A549 (cell line): ENCODE measurements around the gene POLE4. TPM values are rescaled to one million over a fixed set of nuclear protein-coding genes. Genes with fewer than 3 reads are reported as not detected.

Experiments used
- ATAC-seq, 2 experiments: fragments of 200-7000 bp in 1 of 2; fragments of >200 bp in 1 of 2; cut with Nextera tagmentation in 1 of 2; cut with Tn5 transposase in 1 of 2; 3 replicates each; pipeline versions ENCODE4 v1.8.0 to v1.9.1; 2018 to 2020; ENCODE audit warnings: mild to moderate bottlenecking in 1 of 2, moderate library complexity in 1 of 2
- CTCF ChIA-PET: fragments of 300-600 bp; sonication (Branson Sonifier 250); formaldehyde crosslinking; extraction: SDS; loops from one replicate; lab custom pipeline; 2021; ENCODE audit warnings: antibody characterized with exemption, inconsistent platforms; lab: Yijun Ruan, JAX
- POLR2A ChIA-PET: fragments of 350-600 bp; formaldehyde crosslinking; extraction: SDS; loops from one replicate; lab custom pipeline; 2021; ENCODE audit warnings: antibody characterized with exemption, inconsistent platforms; lab: Yijun Ruan, JAX
- DNase-seq, 2 experiments: peaks; one replicate each; pipeline versions ENCODE4 v3.0.0 to v3.0.0-alpha.2; 2011 to 2016; ENCODE audit warnings: low read depth in 1 of 2, low spot score in 1 of 2
- FAIRE-seq: peaks from 2 replicates; lab custom pipeline; 2011; peaks lifted over from hg19 to GRCh38; lab: Jason Lieb, UNC
- H3K27ac ChIP-seq, 2 experiments: fragments of >200 bp; sonication (Bioruptor Twin); formaldehyde crosslinking; 3 replicates each; pipeline ENCODE4 v1.5.1; 2016 to 2017
- H3K4me1 ChIP-seq: fragments of >200 bp; sonication (Bioruptor Twin); formaldehyde crosslinking; 3 replicates; pipeline ENCODE4 v1.6.1; 2016
- H3K4me2 ChIP-seq: fragments of >200 bp; sonication (Bioruptor Twin); formaldehyde crosslinking; 3 replicates; pipeline ENCODE4 v1.6.1; 2016
- H3K4me3 ChIP-seq: fragments of >200 bp; sonication (Bioruptor Twin); formaldehyde crosslinking; 3 replicates; pipeline ENCODE4 v1.5.1; 2016
- H3K9me3 ChIP-seq: fragments of >200 bp; sonication (Bioruptor Twin); formaldehyde crosslinking; 3 replicates; pipeline ENCODE4 v1.6.1; 2016
- CHD4 ChIP-seq: fragments of 200-600 bp; sonication (generic); IDR thresholded peaks from 2 replicates; pipeline ENCODE4 v1.6.1; 2016; ENCODE audit warnings: antibody characterized with exemption, mild to moderate bottlenecking, borderline replicate concordance
- FOXS1 ChIP-seq: fragments of 250-450 bp; sonication (Bioruptor Pico); IDR thresholded peaks from 2 replicates; pipeline ENCODE4 v1.5.0; 2020; ENCODE audit warnings: mild to moderate bottlenecking, moderate library complexity
- HEYL ChIP-seq: fragments of 250-450 bp; sonication (Bioruptor Pico); IDR thresholded peaks from 2 replicates; pipeline ENCODE4 v1.8.0; 2021; ENCODE audit warnings: mild to moderate bottlenecking, moderate library complexity
- JUNB ChIP-seq: fragments of >200 bp; sonication (Bioruptor Twin); formaldehyde crosslinking; IDR thresholded peaks from 2 replicates; pipeline ENCODE4 v1.6.1; 2016
- MAFK ChIP-seq: fragments of 450-650 bp; IDR thresholded peaks from 2 replicates; pipeline ENCODE4 v1.6.1; 2014; ENCODE audit not compliant: partially characterized antibody
- MAZ ChIP-seq: fragments of 150-350 bp; IDR thresholded peaks from 2 replicates; pipeline ENCODE4 v1.6.1; 2014; ENCODE audit warnings: antibody characterized with exemption, low read depth, low read length, borderline replicate concordance
- NFE2L2 ChIP-seq: fragments of 150-350 bp; conservative IDR thresholded peaks from 2 replicates; pipeline ENCODE4 v1.6.1; 2014; ENCODE audit warnings: low read length
- NPAS2 ChIP-seq: fragments of 250-450 bp; sonication (Bioruptor Pico); IDR thresholded peaks from 2 replicates; pipeline ENCODE4 v1.8.0; 2022; ENCODE audit warnings: mild to moderate bottlenecking, moderate library complexity, borderline replicate concordance
- PHF8 ChIP-seq: fragments of 200-600 bp; sonication (generic); IDR thresholded peaks from 2 replicates; pipeline ENCODE4 v1.6.1; 2016; ENCODE audit warnings: low read depth, mild to moderate bottlenecking, antibody characterized with exemption, moderate library complexity, borderline replicate concordance
- RFX5 ChIP-seq: fragments of 450-650 bp; IDR thresholded peaks from 2 replicates; pipeline ENCODE4 v1.7.1; 2014; ENCODE audit warnings: antibody characterized with exemption, mild to moderate bottlenecking, moderate library complexity
- RNF2 ChIP-seq: fragments of 200-600 bp; sonication (generic); IDR thresholded peaks from 2 replicates; pipeline ENCODE4 v1.6.1; 2016; ENCODE audit warnings: low read depth, mild to moderate bottlenecking, antibody characterized with exemption, moderate library complexity, borderline replicate concordance
- SMC3 ChIP-seq: fragments of >200 bp; sonication (Bioruptor Twin); formaldehyde crosslinking; IDR thresholded peaks from 3 replicates; pipeline ENCODE4 v1.6.1; 2018; ENCODE audit warnings: inconsistent platforms
- TFCP2L1 ChIP-seq: fragments of 250-450 bp; sonication (Bioruptor Pico); IDR thresholded peaks from 2 replicates; pipeline ENCODE4 v1.5.0; 2021; ENCODE audit warnings: mild to moderate bottlenecking
- ZNF302 ChIP-seq: fragments of 250-450 bp; sonication (Bioruptor Pico); IDR thresholded peaks from 2 replicates; pipeline ENCODE4 v1.9.0; 2021; ENCODE audit warnings: inconsistent platforms, mild to moderate bottlenecking, moderate library complexity
- WGBS: methylation state at CpG from one replicate; pipeline ENCODE4 v1.1.6; 2017; ENCODE audit errors: missing lambda C conversion rate; 5-methylcytosine and 5-hydroxymethylcytosine counted together
- polyA plus RNA-seq, 4 experiments: library from polyadenylated mRNA; depleted of rRNA in 3 of 4; stranded (reverse); fragments of >200 nt; fragmentation: RNase III in 1 of 4; extraction: RNeasy Plus Mini Kit Qiagen cat#74134 plus additional on column Dnase treatment in 1 of 4; gene quantifications; 2 replicates in 3 of 4; 3 replicates in 1 of 4; pipeline ENCODE4 v1.2.3, GENCODE V29; 2011 to 2017
- TF ChIP-seq, protein P1 (sequence below): fragments of >200 bp; sonication (Bioruptor Twin); formaldehyde crosslinking; IDR thresholded peaks from 3 replicates; pipeline ENCODE4 v1.5.1; 2016
- TF ChIP-seq, protein P2 (sequence below): IDR thresholded peaks from 2 replicates; pipeline ENCODE4 v1.6.1; 2012; ENCODE audit warnings: low read depth, borderline replicate concordance
- TF ChIP-seq, protein P3 (sequence below): fragments of 250-450 bp; sonication (Bioruptor Pico); IDR thresholded peaks from 2 replicates; pipeline ENCODE4 v1.5.0; 2021; ENCODE audit warnings: mild to moderate bottlenecking, moderate library complexity, borderline replicate concordance
- TF ChIP-seq, protein P4 (sequence below): fragments of >200 bp; sonication (Bioruptor Twin); formaldehyde crosslinking; IDR thresholded peaks from 2 replicates; pipeline ENCODE4 v1.6.1; 2016
- TF ChIP-seq, protein P5 (sequence below): fragments of 450-650 bp; IDR thresholded peaks from 2 replicates; pipeline ENCODE4 v1.6.1; 2014; ENCODE audit warnings: antibody characterized with exemption
- TF ChIP-seq, protein P6 (sequence below): fragments of 250-450 bp; sonication (Bioruptor Pico); IDR thresholded peaks from 2 replicates; pipeline ENCODE4 v1.5.0; 2020; ENCODE audit warnings: low read depth, mild to moderate bottlenecking, moderate library complexity

The POLE4 gene
- polyA plus RNA-seq, 2 of the 4 experiments (the other 2 are of a cell fraction) = 88.5 to 90.4 TPM

DNA sequence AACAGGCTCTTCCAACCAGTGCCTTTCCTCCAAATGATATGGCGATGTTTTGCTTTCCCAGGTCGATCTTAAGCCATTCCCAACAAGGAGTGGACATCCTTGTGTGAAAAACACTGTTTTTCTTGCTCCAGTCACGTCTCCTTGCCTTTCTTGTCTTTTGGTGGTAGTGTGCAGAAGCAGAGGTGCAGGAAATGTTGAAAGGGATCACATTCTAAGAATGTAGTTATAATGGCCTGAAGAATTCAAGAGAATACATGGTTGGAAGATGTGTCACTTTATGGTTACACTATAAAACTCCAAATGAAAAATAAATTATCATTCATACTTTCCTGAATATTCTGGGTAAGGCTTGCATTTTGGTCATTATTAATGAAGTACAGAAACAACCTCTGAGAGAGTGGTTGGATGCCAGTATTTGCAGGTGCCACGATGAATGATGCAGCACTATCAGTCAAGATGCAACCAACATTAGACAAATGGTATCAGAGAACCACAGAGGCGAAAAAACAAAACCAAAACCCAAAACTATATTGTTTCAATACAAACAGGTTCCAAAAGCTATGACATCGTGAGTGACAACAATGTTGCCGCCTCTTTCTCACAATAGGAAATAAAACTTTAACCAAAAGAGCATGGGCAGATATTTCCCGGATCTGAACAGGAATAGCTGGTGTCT, 27.5 kb upstream of the POLE4 start:
- no peak for DNase-seq
- CTCF ChIA-PET = interaction anchor here (3.5 kb wide), 1 partner anchor 12 kb away, joined by 25 read pairs; no protein-coding TSS in a partner anchor
- no peak overlapping the region for H3K4me2 ChIP-seq
- no peak overlapping the region for H3K27ac ChIP-seq
- H3K4me1 ChIP-seq = peaks cover 8% of the 10 kb centered on the region
- FAIRE-seq = peak; percentile 63
- no peaks in the 10 kb centered on the region for H3K9me3 ChIP-seq
- TF ChIP-seq, protein P1, sequence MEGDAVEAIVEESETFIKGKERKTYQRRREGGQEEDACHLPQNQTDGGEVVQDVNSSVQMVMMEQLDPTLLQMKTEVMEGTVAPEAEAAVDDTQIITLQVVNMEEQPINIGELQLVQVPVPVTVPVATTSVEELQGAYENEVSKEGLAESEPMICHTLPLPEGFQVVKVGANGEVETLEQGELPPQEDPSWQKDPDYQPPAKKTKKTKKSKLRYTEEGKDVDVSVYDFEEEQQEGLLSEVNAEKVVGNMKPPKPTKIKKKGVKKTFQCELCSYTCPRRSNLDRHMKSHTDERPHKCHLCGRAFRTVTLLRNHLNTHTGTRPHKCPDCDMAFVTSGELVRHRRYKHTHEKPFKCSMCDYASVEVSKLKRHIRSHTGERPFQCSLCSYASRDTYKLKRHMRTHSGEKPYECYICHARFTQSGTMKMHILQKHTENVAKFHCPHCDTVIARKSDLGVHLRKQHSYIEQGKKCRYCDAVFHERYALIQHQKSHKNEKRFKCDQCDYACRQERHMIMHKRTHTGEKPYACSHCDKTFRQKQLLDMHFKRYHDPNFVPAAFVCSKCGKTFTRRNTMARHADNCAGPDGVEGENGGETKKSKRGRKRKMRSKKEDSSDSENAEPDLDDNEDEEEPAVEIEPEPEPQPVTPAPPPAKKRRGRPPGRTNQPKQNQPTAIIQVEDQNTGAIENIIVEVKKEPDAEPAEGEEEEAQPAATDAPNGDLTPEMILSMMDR = no peak
- TF ChIP-seq RFX5 (no peak), RNF2 (no peak), PHF8 (no peak), NPAS2 (CRISPR knock-in tag) (no peak), SMC3 (no peak), NFE2L2 (no peak), JUNB (no peak), MAZ (no peak), TFCP2L1 (no peak), ZNF302 (no peak)
- TF ChIP-seq, protein P2, sequence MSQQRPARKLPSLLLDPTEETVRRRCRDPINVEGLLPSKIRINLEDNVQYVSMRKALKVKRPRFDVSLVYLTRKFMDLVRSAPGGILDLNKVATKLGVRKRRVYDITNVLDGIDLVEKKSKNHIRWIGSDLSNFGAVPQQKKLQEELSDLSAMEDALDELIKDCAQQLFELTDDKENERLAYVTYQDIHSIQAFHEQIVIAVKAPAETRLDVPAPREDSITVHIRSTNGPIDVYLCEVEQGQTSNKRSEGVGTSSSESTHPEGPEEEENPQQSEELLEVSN = no peak
- TF ChIP-seq, protein P3, sequence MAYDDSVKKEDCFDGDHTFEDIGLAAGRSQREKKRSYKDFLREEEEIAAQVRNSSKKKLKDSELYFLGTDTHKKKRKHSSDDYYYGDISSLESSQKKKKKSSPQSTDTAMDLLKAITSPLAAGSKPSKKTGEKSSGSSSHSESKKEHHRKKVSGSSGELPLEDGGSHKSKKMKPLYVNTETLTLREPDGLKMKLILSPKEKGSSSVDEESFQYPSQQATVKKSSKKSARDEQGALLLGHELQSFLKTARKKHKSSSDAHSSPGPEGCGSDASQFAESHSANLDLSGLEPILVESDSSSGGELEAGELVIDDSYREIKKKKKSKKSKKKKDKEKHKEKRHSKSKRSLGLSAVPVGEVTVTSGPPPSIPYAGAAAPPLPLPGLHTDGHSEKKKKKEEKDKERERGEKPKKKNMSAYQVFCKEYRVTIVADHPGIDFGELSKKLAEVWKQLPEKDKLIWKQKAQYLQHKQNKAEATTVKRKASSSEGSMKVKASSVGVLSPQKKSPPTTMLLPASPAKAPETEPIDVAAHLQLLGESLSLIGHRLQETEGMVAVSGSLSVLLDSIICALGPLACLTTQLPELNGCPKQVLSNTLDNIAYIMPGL (CRISPR knock-in tag) = no peak
- TF ChIP-seq, protein P4, sequence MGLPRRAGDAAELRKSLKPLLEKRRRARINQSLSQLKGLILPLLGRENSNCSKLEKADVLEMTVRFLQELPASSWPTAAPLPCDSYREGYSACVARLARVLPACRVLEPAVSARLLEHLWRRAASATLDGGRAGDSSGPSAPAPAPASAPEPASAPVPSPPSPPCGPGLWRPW = no peak
- TF ChIP-seq, protein P5, sequence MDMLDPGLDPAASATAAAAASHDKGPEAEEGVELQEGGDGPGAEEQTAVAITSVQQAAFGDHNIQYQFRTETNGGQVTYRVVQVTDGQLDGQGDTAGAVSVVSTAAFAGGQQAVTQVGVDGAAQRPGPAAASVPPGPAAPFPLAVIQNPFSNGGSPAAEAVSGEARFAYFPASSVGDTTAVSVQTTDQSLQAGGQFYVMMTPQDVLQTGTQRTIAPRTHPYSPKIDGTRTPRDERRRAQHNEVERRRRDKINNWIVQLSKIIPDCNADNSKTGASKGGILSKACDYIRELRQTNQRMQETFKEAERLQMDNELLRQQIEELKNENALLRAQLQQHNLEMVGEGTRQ = no peak
- TF ChIP-seq, protein P6, sequence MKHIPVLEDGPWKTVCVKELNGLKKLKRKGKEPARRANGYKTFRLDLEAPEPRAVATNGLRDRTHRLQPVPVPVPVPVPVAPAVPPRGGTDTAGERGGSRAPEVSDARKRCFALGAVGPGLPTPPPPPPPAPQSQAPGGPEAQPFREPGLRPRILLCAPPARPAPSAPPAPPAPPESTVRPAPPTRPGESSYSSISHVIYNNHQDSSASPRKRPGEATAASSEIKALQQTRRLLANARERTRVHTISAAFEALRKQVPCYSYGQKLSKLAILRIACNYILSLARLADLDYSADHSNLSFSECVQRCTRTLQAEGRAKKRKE (CRISPR knock-in tag) = no peak
- ATAC-seq = no peak
- H3K4me3 ChIP-seq = no peak overlapping the region
- POLR2A ChIA-PET = no interaction called here
- 39% methylated on average over 8 of the region's 8 CpGs for WGBS

DNA sequence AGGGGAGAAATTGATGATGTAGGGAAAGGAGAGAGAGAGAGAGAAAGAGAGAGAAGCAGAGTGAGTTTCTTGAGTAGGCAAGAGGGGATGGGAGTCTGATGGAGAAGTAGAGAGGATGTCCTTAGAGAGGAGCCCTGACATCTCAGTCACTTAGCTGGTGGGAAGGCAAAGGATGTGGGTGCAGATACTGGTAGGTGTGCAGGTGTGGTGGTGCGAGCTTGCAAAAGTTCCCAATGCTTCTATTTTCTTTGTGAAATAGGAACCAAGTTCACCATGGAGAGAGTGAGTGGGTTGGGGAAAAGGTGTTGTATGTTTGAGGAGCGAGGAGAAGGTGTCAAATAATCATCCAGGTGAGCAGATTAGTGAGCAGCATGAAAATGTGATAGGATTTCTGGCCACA, 26.5 kb upstream of the POLE4 start:
- ATAC-seq = no peak

More for the DNA sequence above, 26.5 kb upstream of the POLE4 start:
- Histone ChIP-seq H3K4me3 (no peak overlapping the region), H3K9me3 (no peaks in the 10 kb centered on the region)
- CTCF ChIA-PET = interaction anchor here (3.5 kb wide), 1 partner anchor 13 kb away, joined by 25 read pairs; no protein-coding TSS in a partner anchor
- no peak for FAIRE-seq
- TF ChIP-seq HEYL (CRISPR knock-in tag) = no peak
- no peak for TF ChIP-seq CHD4
- no peak for TF ChIP-seq MAFK
- TF ChIP-seq FOXS1 = no peak
- TF ChIP-seq, all 56 proteins: peak for 0
- WGBS = 49% methylated on average over 2 of the region's 2 CpGs
- H3K4me2 ChIP-seq = no peak overlapping the region
- H3K4me1 ChIP-seq = peaks cover 16% of the 10 kb centered on the region
- no peak for DNase-seq
- POLR2A ChIA-PET = no interaction called here
- H3K27ac ChIP-seq = no peak overlapping the region
